ENCODE results near the gene TIAM2. TPM values are rescaled to one million over a fixed set of nuclear protein-coding genes. Genes with fewer than 3 reads are reported as not detected.

TIAM2 gene
- total and polyA plus RNA-seq, 2 donors (not counting 3 experiments of a cell fraction or from before 2014, with no cell fraction given) = 9.6 to 18.5 TPM

DNA sequence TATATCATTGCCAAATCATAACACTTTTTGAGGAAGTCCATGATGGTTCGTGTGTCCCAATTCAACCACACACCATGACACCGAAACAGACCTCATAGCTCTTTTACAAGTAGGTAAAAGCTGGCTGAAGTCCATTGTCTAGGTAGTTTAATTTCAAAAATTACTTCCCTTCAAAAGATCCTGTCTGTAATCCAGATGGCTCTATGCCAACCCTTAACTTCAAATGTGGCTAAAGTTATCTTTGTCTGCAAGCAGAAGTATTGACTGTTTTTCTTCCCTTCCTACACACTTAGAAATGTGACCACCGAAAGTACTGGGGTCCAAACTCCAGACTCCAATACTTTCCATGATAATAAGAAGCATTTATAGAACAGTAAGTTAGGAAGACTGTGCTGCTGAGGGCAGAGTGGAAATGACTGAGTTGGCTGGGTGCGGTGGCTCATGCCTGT is 8.3 kb upstream of the TIAM2 start:
- Histone ChIP-seq H3K9ac (replicated peaks; ENCODE audit: extremely low read depth, insufficient read depth, low read length) (no peak overlapping the region), H3K79me2 (ENCODE audit: control insufficient read depth, insufficient read depth, low read length) (no peaks in the 10 kb centered on the region), H3K36me3 (ENCODE audit: control insufficient read depth in 2 of 2, extremely low read depth in 1 of 2, insufficient read depth in 2 of 2, low read length in 2 of 2) (no peaks in the 10 kb centered on the region), H3K4me1 (ENCODE audit: control insufficient read depth, extremely low read depth, insufficient read depth, low read length) (no peaks in the 10 kb centered on the region), H4K20me1 (replicated peaks; ENCODE audit: control insufficient read depth, extremely low read depth, insufficient read depth, low read length) (no peaks in the 10 kb centered on the region), H2AFZ (ENCODE audit: low read depth, low read length) (no peak overlapping the region), H3K4me3 (replicated peaks in 1 of 3; ENCODE audit: insufficient read depth in 1 of 3, low read depth in 1 of 3, low read length in 3 of 3) (no peak overlapping the region), H3K9me1 (replicated peaks; ENCODE audit: control insufficient read depth, extremely low read depth, insufficient read depth, low read length) (no peaks in the 10 kb centered on the region), H3K9me3 (replicated peaks; ENCODE audit: control insufficient read depth, insufficient read depth, low read length) (no peaks in the 10 kb centered on the region), H3K27ac (ENCODE audit: insufficient read depth, low read depth, low read length) (no peak overlapping the region), H3K27me3 (ENCODE audit: control insufficient read depth in 2 of 2, insufficient read depth in 2 of 2, low read length in 2 of 2) (peaks cover 0 to 2% of the 10 kb centered on the region in 2 experiments), H3K4me2 (ENCODE audit: insufficient read depth, low read length) (no peak overlapping the region)
- ChIA-PET CTCF (no interaction called here), POLR2A (no interaction called here)
- DNase-seq (ENCODE audit: low read depth, low spot score) (peak; percentile 57), FAIRE-seq (no peak)
- dilution Hi-C loops (cut with MboI; ENCODE audit: extremely low pct_ligation_motif_present, low sequenced_read_pairs) (no loop called here), intact Hi-C loops (cut with micrococcal nuclease) (no loop called here)
- BruUV-seq (replicated peaks) = no TSS peak
- TF ChIP-seq, protein P1, sequence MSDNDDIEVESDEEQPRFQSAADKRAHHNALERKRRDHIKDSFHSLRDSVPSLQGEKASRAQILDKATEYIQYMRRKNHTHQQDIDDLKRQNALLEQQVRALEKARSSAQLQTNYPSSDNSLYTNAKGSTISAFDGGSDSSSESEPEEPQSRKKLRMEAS (IDR thresholded peaks at IDR 0.05; ENCODE audit: insufficient read depth, insufficient read length) = no peak
- TF ChIP-seq FOS (IDR thresholded peaks at IDR 0.05; ENCODE audit: borderline replicate concordance, insufficient read depth, low read length) = no peak

DNA sequence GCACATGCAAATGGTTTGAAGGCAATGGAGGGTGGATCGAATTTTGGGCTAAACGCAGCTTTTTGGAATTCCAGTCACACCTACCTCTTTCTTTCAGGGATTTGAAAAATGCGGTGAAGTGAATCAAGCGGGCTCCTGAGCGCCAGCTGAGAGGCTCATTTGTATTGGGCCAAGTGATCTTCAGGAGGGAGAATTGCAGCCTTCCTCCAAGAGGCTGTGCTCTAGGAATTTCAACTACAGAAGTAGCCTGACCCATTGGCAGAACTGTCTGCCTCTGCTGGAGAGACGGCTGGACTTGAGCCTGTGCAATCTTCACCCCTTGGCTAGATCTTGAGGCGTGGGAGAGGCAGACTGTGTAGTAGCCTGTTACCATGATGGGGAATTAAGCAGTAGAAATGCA is 5.7 kb upstream of the TIAM2 start:
- DNase-seq (ENCODE audit: low read depth, low spot score) (no peak), FAIRE-seq (no peak)
- Histone ChIP-seq H2AFZ (ENCODE audit: low read depth, low read length) (no peak overlapping the region), H3K9me1 (replicated peaks; ENCODE audit: control insufficient read depth, extremely low read depth, insufficient read depth, low read length) (no peaks in the 10 kb centered on the region), H3K79me2 (ENCODE audit: control insufficient read depth, insufficient read depth, low read length) (no peaks in the 10 kb centered on the region), H3K4me1 (ENCODE audit: control insufficient read depth, extremely low read depth, insufficient read depth, low read length) (no peaks in the 10 kb centered on the region), H3K4me2 (ENCODE audit: insufficient read depth, low read length) (no peak overlapping the region), H3K9ac (replicated peaks; ENCODE audit: extremely low read depth, insufficient read depth, low read length) (no peak overlapping the region), H3K27ac (ENCODE audit: insufficient read depth, low read depth, low read length) (no peak overlapping the region), H3K27me3 (ENCODE audit: control insufficient read depth in 2 of 2, insufficient read depth in 2 of 2, low read length in 2 of 2) (peaks cover 0 to 2% of the 10 kb centered on the region in 2 experiments), H3K9me3 (replicated peaks; ENCODE audit: control insufficient read depth, insufficient read depth, low read length) (no peaks in the 10 kb centered on the region), H3K4me3 (replicated peaks in 1 of 3; ENCODE audit: insufficient read depth in 1 of 3, low read depth in 1 of 3, low read length in 3 of 3) (no peak overlapping the region), H4K20me1 (replicated peaks; ENCODE audit: control insufficient read depth, extremely low read depth, insufficient read depth, low read length) (no peaks in the 10 kb centered on the region), H3K36me3 (ENCODE audit: control insufficient read depth in 2 of 2, extremely low read depth in 1 of 2, insufficient read depth in 2 of 2, low read length in 2 of 2) (no peaks in the 10 kb centered on the region)
- TF ChIP-seq GATA2 (IDR thresholded peaks at IDR 0.05; ENCODE audit: insufficient read depth, insufficient read length, low read depth, low read length) (no peak), POLR2AphosphoS5 (IDR thresholded peaks at IDR 0.05; ENCODE audit: insufficient read depth, low read depth, low read length) (no peak), POLR2A (IDR thresholded peaks at IDR 0.05; ENCODE audit: low read depth, low read length) (no peak), FOS (IDR thresholded peaks at IDR 0.05; ENCODE audit: borderline replicate concordance, insufficient read depth, low read length) (no peak), EZH2 (IDR thresholded peaks at IDR 0.05; ENCODE audit: borderline replicate concordance, low read depth, low read length, severe bottlenecking) (no peak), JUN (IDR thresholded peaks at IDR 0.05; ENCODE audit: borderline replicate concordance, insufficient read depth, insufficient read length, low read depth) (no peak)
- TF ChIP-seq, protein P1 (IDR thresholded peaks at IDR 0.05; ENCODE audit: insufficient read depth, insufficient read length) = no peak
- TF ChIP-seq, protein P2, sequence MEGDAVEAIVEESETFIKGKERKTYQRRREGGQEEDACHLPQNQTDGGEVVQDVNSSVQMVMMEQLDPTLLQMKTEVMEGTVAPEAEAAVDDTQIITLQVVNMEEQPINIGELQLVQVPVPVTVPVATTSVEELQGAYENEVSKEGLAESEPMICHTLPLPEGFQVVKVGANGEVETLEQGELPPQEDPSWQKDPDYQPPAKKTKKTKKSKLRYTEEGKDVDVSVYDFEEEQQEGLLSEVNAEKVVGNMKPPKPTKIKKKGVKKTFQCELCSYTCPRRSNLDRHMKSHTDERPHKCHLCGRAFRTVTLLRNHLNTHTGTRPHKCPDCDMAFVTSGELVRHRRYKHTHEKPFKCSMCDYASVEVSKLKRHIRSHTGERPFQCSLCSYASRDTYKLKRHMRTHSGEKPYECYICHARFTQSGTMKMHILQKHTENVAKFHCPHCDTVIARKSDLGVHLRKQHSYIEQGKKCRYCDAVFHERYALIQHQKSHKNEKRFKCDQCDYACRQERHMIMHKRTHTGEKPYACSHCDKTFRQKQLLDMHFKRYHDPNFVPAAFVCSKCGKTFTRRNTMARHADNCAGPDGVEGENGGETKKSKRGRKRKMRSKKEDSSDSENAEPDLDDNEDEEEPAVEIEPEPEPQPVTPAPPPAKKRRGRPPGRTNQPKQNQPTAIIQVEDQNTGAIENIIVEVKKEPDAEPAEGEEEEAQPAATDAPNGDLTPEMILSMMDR (IDR thresholded peaks at IDR 0.05; ENCODE audit: extremely low read depth in 1 of 2, insufficient read depth in 1 of 2, low read depth in 1 of 2, low read length in 2 of 2) = no peak
- BruUV-seq (replicated peaks) = no TSS peak
- dilution Hi-C loops (cut with MboI; ENCODE audit: extremely low pct_ligation_motif_present, low sequenced_read_pairs) = no loop called here
- intact Hi-C loops (cut with micrococcal nuclease) = no loop called here
- ChIA-PET POLR2A (no interaction called here), CTCF (interaction anchor here (0.5 to 1.1 kb wide), 2 partner anchors 314 to 317 kb away, joined by 3 to 4 read pairs; no protein-coding TSS in a partner anchor)

Data from endothelial cell of umbilical vein (primary cell).